GM12872 (cell line): ENCODE results near the gene CHDH.
A peak's percentile ranks its signal among the peaks of the same experiment; 100 is the strongest.

ENCODE experiments used
- CTCF ChIP-seq: IDR thresholded peaks from 3 replicates; pipeline ENCODE4 v1.5.1; 2011; ENCODE audit warnings: low read depth, mild to moderate bottlenecking, low read length, moderate library complexity; ENCODE audit not compliant: insufficient read depth

Gene CHDH

GRCh38 chr3:53806182-53807116, 39.8 kb downstream of the CHDH start:
- no peak for TF ChIP-seq CTCF

GRCh38 chr3:53805463-53806159, 40.6 kb downstream of the CHDH start:
- TF ChIP-seq CTCF = no peak

- TF ChIP-seq CTCF = no peak
These were observed 41.3 kb downstream of the CHDH start for GRCh38 chr3:53804697-53805462.

GRCh38 chr3:53803816-53804695, 42.2 kb downstream of the CHDH start:
- no peak for TF ChIP-seq CTCF

- TF ChIP-seq CTCF = 0 out of 3 replicates have a peak, but pooled peaks have one; percentile 7
These were observed 42.9 kb downstream of the CHDH start for GRCh38 chr3:53803124-53803815.

- TF ChIP-seq CTCF = no peak
These were observed 43.9 kb downstream of the CHDH start for GRCh38 chr3:53802256-53802880.
